Stimulated activated naive CD8-positive, alpha-beta T cell treated with anti-CD3 and anti-CD28 coated beads, Interleukin-15, Interleukin-2, amounts not matched to agents 100 U/mL and 50 U/mL, for 24 hours (primary cell): ENCODE data around the gene DNAAF5.

Source experiments
- ATAC-seq: fragments of 150-1000 bp; cut with Tn5 transposase; one replicate; pipeline ENCODE4 v1.10.0; 2021
- DNase-seq: peaks from one replicate; pipeline ENCODE4 v3.0.0; 2021

Gene DNAAF5

GRCh38 chr7:707296-708000 is 19.1 kb upstream of the DNAAF5 start:
- DNase-seq (no peak), ATAC-seq (no peak)

GRCh38 chr7:710161-710560 is 16.3 kb upstream of the DNAAF5 start:
- DNase-seq = no peak
- no peak for ATAC-seq

- ATAC-seq = no peak
- DNase-seq = no peak
Observed at GRCh38 chr7:711093-711921, 15.2 kb upstream of the DNAAF5 start.

- no peak for DNase-seq
- ATAC-seq = no peak
Observed at GRCh38 chr7:711922-712380, 14.5 kb upstream of the DNAAF5 start.

- DNase-seq = no peak
- ATAC-seq = no peak
Observed at GRCh38 chr7:712381-713138, 13.9 kb upstream of the DNAAF5 start.

- no peak for ATAC-seq
Observed at GRCh38 chr7:713139-713457, 13.4 kb upstream of the DNAAF5 start.

GRCh38 chr7:713488-714230 is 12.8 kb upstream of the DNAAF5 start:
- DNase-seq (no peak), ATAC-seq (no peak)

More at GRCh38 chr7:713139-713457, 13.4 kb upstream of the DNAAF5 start:
- no peak for DNase-seq

- DNase-seq (no peak), ATAC-seq (no peak)
Observed at GRCh38 chr7:714251-714671, 12.2 kb upstream of the DNAAF5 start.

- ATAC-seq = no peak
- DNase-seq = no peak
Observed at GRCh38 chr7:716222-716621, 10.3 kb upstream of the DNAAF5 start.

- DNase-seq (no peak), ATAC-seq (no peak)
Observed at GRCh38 chr7:716636-717035, 9.9 kb upstream of the DNAAF5 start.

- DNase-seq (no peak), ATAC-seq (no peak)
Observed at GRCh38 chr7:721619-722248, 4.8 kb upstream of the DNAAF5 start.

- ATAC-seq (no peak), DNase-seq (no peak)
Observed at GRCh38 chr7:723541-723940, 3.0 kb upstream of the DNAAF5 start.

- DNase-seq = no peak
- ATAC-seq = no peak
Observed at GRCh38 chr7:724298-724697, 2.2 kb upstream of the DNAAF5 start.

GRCh38 chr7:725223-726005 is 1.1 kb upstream of the DNAAF5 start:
- no peak for ATAC-seq

GRCh38 chr7:726854-727103 is 280 bp downstream of the DNAAF5 start:
- no peak for DNase-seq
- ATAC-seq = peak; percentile 20

More at GRCh38 chr7:725223-726005, 1.1 kb upstream of the DNAAF5 start:
- no peak for DNase-seq

GRCh38 chr7:727104-727805 is 756 bp downstream of the DNAAF5 start, which contains the start of gene PRKAR1B:
Gene PRKAR1B, minus strand, starts transcription at chr7:727281. Its CDS starts 15,776 bp downstream, at chr7:711505.
- DNase-seq (peak; percentile 59), ATAC-seq (peak; percentile 51)

- ATAC-seq (no peak), DNase-seq (no peak)
Observed at GRCh38 chr7:727806-728460, 1.4 kb downstream of the DNAAF5 start.

GRCh38 chr7:728602-729001 is 2.1 kb downstream of the DNAAF5 start:
- no peak for ATAC-seq

GRCh38 chr7:729140-730000 is 2.9 kb downstream of the DNAAF5 start:
- ATAC-seq (no peak), DNase-seq (no peak)

More at GRCh38 chr7:728602-729001, 2.1 kb downstream of the DNAAF5 start:
- no peak for DNase-seq
